GM12891 (cell line): ENCODE data around the gene TMEM86A.

Experiments
- PAX5 ChIP-seq: IDR thresholded peaks from 2 replicates; pipeline ENCODE4 v1.6.1; 2011; ENCODE audit warnings: low read length, moderate library complexity, mild to moderate bottlenecking; ENCODE audit not compliant: insufficient read depth, severe bottlenecking
- POLR2A ChIP-seq: IDR thresholded peaks from 2 replicates; pipeline ENCODE4 v1.6.1; 2011; ENCODE audit warnings: low read depth, low read length, control low read depth
- POLR2AphosphoS5 ChIP-seq: IDR thresholded peaks from 2 replicates; pipeline ENCODE4 v1.6.1; 2011; ENCODE audit warnings: low read depth, low read length, control low read depth
- POU2F2 ChIP-seq: IDR thresholded peaks from 2 replicates; pipeline ENCODE4 v1.6.1; 2011; ENCODE audit warnings: low read depth, mild to moderate bottlenecking, control low read depth, low read length, moderate library complexity
- SPI1 ChIP-seq: IDR thresholded peaks from 2 replicates; pipeline ENCODE4 v1.6.1; 2011; ENCODE audit warnings: low read depth, low read length, control low read depth
- TAF1 ChIP-seq: IDR thresholded peaks from 2 replicates; pipeline ENCODE4 v1.6.1; 2011; ENCODE audit warnings: low read depth, low read length, control low read depth

DNA sequence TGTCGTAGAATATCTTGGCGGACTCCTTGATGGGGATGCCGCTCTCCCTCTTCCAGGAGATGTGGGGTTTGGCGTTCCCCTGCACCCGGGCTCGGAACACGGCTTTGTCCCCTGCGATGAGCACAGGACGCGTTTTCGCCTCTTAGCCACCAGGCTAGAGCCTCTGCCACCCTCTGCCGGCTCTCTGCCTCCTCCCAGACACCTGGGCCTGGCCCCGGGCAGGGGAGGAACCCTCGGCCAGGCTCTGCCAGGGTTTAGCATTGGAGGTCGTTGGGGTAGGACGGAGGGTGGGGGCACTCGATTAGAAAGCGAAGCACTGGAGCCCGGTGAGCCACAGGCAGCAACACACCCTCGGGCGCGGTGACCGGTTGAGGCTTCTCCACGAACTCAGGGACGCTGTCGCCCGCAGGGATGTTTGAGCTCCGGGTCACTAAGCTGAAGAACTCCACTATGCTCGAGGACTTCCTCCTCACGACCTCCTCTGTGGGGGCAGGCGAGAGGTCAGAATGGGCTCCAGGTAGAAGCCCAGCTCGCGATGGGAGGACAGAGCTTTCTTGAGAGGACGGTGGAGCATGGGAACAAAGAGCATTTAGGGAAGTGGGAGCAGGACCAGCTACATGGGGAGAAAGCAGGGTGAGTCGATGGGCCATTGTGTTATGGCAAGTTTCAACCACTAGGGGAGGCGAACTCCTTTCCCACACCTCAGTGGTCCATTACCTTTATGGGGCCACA is 23.1 kb downstream of the TMEM86A start:
- no peak for TF ChIP-seq POLR2AphosphoS5
- no peak for TF ChIP-seq TAF1
- TF ChIP-seq POLR2A = no peak
- TF ChIP-seq POU2F2 = no peak
- TF ChIP-seq PAX5 = no peak
- peak; percentile 89 for TF ChIP-seq SPI1
